Measurements from ENCODE around the gene RHBDL3. TPM values are rescaled to one million over a fixed set of nuclear protein-coding genes. Genes with fewer than 3 reads are reported as not detected.
A peak's percentile ranks its signal among the peaks of the same experiment; 100 is the strongest.

Gene RHBDL3
- total RNA-seq, 1 experiment from 2014 or later, result not detected

DNA sequence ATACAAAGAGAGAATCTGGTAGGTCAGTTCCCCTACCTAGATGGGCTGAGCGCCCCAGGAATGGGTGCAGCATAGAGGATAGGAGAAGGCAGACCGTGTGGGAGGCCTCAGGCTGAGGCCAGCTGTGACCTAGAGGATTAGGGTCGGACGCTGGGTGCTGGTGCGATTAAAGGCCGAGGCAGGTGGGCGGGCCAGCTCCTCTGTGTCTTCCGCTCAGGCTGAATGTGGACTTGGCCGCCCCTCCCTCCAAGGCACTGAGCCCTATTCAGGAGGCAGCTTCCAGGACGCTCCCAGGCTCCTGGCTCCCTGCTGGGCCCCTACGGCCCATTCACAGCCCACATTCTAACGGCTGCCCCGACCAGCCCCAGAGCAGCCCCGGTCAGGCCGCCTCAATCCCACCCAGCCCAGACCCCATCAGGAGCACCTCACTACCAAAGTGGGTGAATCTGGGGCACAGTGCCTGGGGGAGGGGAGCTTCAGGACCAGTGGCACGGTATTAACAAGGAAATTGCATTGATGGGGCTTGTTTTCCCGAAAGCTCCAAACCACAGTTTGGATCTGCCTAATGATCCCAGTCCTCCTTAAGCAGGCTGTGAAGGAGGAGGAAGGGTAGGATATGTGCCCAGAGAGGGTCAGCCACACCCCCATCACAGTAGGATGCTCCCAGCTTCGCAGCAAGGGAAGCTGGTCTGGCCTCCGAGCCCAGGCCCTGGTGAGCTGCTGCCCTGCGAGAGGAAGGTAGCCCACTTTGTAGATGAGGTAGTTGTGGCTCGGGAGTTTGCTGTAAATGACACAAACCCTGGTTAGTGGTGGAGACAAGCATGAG, 14.5 kb downstream of the RHBDL3 start:
- no TSS peak for BruUV-seq (replicated peaks)
- intact Hi-C loops (cut with micrococcal nuclease), result no loop called here
- H3K27me3 Mint-ChIP-seq (ENCODE audit: insufficient read depth, unreplicated experiment), result peaks cover 19% of the 10 kb centered on the region
- H3K4me3 Mint-ChIP-seq (ENCODE audit: unreplicated experiment), result no peak overlapping the region
- DNase-seq (ENCODE audit: unreplicated experiment), result no peak
- H3K4me1 Mint-ChIP-seq (ENCODE audit: insufficient read depth, unreplicated experiment), result peaks cover 3% of the 10 kb centered on the region
- H3K9me3 Mint-ChIP-seq (ENCODE audit: unreplicated experiment), result no peaks in the 10 kb centered on the region
- H3K36me3 Mint-ChIP-seq (ENCODE audit: insufficient read depth, unreplicated experiment), result no peaks in the 10 kb centered on the region
- no peak overlapping the region for H3K27ac Mint-ChIP-seq (ENCODE audit: low read depth, unreplicated experiment)
- POLR2A ChIA-PET, result no interaction called here
- CTCF ChIA-PET, result interaction anchor here (0.6 to 1.3 kb wide), 2 partner anchors 29 to 41 kb away, joined by 3 to 5 read pairs; no protein-coding TSS in a partner anchor
- TF ChIP-seq, protein P1, sequence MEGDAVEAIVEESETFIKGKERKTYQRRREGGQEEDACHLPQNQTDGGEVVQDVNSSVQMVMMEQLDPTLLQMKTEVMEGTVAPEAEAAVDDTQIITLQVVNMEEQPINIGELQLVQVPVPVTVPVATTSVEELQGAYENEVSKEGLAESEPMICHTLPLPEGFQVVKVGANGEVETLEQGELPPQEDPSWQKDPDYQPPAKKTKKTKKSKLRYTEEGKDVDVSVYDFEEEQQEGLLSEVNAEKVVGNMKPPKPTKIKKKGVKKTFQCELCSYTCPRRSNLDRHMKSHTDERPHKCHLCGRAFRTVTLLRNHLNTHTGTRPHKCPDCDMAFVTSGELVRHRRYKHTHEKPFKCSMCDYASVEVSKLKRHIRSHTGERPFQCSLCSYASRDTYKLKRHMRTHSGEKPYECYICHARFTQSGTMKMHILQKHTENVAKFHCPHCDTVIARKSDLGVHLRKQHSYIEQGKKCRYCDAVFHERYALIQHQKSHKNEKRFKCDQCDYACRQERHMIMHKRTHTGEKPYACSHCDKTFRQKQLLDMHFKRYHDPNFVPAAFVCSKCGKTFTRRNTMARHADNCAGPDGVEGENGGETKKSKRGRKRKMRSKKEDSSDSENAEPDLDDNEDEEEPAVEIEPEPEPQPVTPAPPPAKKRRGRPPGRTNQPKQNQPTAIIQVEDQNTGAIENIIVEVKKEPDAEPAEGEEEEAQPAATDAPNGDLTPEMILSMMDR (IDR thresholded peaks at IDR 0.05; ENCODE audit: unreplicated experiment), result no peak

DNA sequence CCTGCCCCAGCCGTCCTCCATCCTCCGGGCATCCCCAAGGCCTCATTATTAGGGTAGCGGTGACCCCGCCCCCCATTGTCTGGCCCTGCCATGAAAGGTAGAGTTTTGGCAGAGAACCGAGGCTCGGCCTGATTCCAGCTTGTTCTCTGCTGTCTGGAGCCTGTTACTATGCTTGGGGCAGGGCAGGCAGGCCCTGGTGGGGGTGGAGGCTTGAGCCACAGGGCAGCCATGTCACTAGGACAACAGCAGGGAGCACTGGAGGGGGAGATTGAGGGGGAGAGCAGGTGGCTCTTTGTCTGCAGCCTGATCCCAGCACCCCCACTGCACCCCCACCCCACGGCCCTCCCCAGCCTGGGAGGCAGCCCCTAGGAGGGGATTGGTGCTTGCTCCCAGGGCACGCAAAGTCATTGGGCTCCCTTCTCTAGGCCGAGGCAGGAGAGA, 15.4 kb downstream of the RHBDL3 start:
- POLR2A ChIA-PET, result no interaction called here
- Mint-ChIP-seq H3K27ac (ENCODE audit: low read depth, unreplicated experiment) (no peak overlapping the region), H3K36me3 (ENCODE audit: insufficient read depth, unreplicated experiment) (no peaks in the 10 kb centered on the region), H3K9me3 (ENCODE audit: unreplicated experiment) (no peaks in the 10 kb centered on the region), H3K4me1 (ENCODE audit: insufficient read depth, unreplicated experiment) (no peaks in the 10 kb centered on the region), H3K27me3 (ENCODE audit: insufficient read depth, unreplicated experiment) (peaks cover 22% of the 10 kb centered on the region), H3K4me3 (ENCODE audit: unreplicated experiment) (no peak overlapping the region)
- peak; percentile 64 for DNase-seq (ENCODE audit: unreplicated experiment)
- TF ChIP-seq, protein P1 (IDR thresholded peaks at IDR 0.05; ENCODE audit: unreplicated experiment), result no peak
- no TSS peak for BruUV-seq (replicated peaks)
- intact Hi-C loops (cut with micrococcal nuclease), result no loop called here
- CTCF ChIA-PET, result no interaction called here

DNA sequence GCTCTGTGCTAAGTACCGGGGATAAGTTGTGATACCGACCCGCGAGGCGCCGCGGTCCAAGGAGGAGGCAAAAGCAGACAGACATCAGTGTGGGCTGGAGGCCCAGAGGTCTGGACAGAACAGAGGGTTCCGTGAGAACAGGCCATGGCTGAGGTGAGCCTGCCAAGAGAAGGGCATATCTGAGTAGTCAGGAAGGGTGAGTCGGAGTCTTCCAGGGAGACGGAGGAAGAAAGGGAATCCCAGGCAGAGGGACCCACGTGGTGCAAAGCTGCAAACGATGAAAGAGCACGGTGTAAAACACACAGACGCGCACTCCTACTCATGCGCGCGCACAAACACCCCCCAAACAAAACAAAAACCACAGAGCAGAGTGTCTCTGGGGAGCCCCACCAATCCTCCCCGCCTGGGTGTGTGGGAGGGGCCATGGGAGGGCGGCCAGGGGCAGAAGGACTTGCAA, 18.1 kb downstream of the RHBDL3 start:
- peaks cover 22% of the 10 kb centered on the region for H3K27me3 Mint-ChIP-seq (ENCODE audit: insufficient read depth, unreplicated experiment)
- BruUV-seq (replicated peaks), result no TSS peak
- CTCF ChIA-PET, result no interaction called here
- POLR2A ChIA-PET, result no interaction called here
- H3K4me1 Mint-ChIP-seq (ENCODE audit: insufficient read depth, unreplicated experiment), result no peaks in the 10 kb centered on the region
- TF ChIP-seq, protein P1 (IDR thresholded peaks at IDR 0.05; ENCODE audit: unreplicated experiment), result no peak
- no peak overlapping the region for H3K4me3 Mint-ChIP-seq (ENCODE audit: unreplicated experiment)
- no peak overlapping the region for H3K27ac Mint-ChIP-seq (ENCODE audit: low read depth, unreplicated experiment)
- intact Hi-C loops (cut with micrococcal nuclease), result no loop called here
- H3K36me3 Mint-ChIP-seq (ENCODE audit: insufficient read depth, unreplicated experiment), result no peaks in the 10 kb centered on the region
- no peak for DNase-seq (ENCODE audit: unreplicated experiment)
- no peaks in the 10 kb centered on the region for H3K9me3 Mint-ChIP-seq (ENCODE audit: unreplicated experiment)

DNA sequence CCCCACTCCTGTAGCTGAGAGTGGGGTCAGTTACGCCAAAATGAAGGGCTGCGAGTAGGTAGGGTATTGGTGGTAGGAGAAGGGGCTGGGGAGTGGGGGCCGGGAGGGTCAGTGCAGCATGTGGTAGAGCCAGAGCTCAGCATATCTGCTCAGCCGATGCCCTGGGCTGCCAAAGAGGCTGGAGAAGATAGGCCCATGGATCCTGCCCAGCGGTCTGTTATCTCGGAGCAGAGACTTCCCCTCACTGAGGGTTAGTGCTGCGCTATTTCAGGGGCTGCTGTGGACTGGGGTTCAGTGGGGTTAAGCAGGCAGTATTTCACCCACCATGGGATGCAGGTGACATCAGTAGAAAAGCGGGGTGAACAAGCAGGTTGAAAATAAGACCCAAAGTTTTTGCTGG, 19.7 kb downstream of the RHBDL3 start:
- peaks cover 22% of the 10 kb centered on the region for H3K27me3 Mint-ChIP-seq (ENCODE audit: insufficient read depth, unreplicated experiment)
- H3K9me3 Mint-ChIP-seq (ENCODE audit: unreplicated experiment), result no peaks in the 10 kb centered on the region
- no peak for DNase-seq (ENCODE audit: unreplicated experiment)
- TF ChIP-seq, protein P1 (IDR thresholded peaks at IDR 0.05; ENCODE audit: unreplicated experiment), result no peak
- no peaks in the 10 kb centered on the region for H3K4me1 Mint-ChIP-seq (ENCODE audit: insufficient read depth, unreplicated experiment)
- BruUV-seq (replicated peaks), result no TSS peak
- POLR2A ChIA-PET, result interaction anchor here (1.0 kb wide), 1 partner anchor 11 kb away, joined by 3 read pairs; no protein-coding TSS in a partner anchor
- H3K27ac Mint-ChIP-seq (ENCODE audit: low read depth, unreplicated experiment), result no peak overlapping the region
- H3K36me3 Mint-ChIP-seq (ENCODE audit: insufficient read depth, unreplicated experiment), result no peaks in the 10 kb centered on the region
- intact Hi-C loops (cut with micrococcal nuclease), result no loop called here
- no peak overlapping the region for H3K4me3 Mint-ChIP-seq (ENCODE audit: unreplicated experiment)
- CTCF ChIA-PET, result interaction anchor here (0.7 kb wide), 1 partner anchor 143 kb away, joined by 3 read pairs; the partner anchor contains the start of gene RHOT1
